Embryonic facial prominence (tissue), 1 donor: ENCODE measurements around the gene PDE4D.

ENCODE experiments used
- DNase-seq: peaks from one replicate; pipeline ENCODE4 v3.0.0-alpha.2; 2016; ENCODE audit errors: extremely low spot score

Gene PDE4D

DNA sequence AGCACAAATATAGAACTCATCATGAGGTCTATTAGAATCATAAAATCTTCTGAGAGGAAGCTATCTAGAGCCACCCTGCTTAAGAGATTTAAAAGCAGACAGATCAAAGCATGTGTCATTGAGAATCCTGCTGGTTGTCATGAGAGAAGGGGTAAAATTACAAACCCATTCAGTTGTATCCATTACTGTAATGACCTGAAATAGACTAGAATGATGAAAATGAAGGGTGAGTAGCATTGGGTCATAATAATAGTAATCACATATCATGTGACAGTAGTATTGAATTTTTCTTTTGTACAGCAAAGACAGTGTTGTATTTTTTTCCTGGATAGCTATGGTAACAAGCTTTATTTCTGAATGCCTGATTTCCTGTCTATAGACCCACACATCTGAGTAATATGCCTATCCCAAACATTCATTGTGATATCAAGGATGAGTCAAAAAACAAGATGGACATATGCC is 149.0 kb downstream of the PDE4D start:
- no peak for DNase-seq

DNA sequence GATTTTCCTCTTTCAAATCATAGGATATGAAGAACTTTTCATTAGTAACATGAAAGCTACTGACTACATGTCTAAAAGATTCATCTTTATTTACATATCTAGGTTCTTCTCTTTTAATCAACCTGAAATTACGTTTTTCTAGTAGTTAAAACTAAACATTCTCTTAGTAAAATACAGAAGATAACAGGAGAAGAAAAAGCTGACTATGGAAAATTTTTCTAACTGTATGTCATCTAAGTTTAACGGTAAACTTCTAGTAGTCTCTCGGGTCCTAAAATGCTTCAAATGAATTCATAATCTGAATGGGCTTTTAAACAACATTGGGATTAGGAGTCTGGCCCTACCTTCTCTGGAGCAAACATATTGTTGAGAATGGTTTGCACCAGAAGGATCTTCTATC is 151.9 kb downstream of the PDE4D start:
- no peak for DNase-seq

DNA sequence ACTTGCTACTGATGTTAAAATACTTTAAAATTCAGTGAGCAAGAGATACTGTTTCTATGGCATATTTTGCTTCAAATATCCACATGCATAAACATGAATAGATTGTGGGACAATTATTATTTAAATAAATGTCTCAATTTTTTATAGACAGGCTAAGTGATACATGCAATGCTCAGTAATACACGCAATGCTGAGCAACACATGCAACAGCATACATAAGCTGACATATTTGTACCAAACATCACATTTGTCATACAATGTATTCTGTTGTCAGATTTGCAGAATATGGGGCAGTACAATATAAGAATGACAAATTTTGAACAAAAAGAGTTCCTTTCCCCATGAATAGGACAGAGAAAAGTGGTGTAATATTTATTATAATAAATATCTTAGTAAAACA is 155.5 kb downstream of the PDE4D start:
- DNase-seq, result no peak

DNA sequence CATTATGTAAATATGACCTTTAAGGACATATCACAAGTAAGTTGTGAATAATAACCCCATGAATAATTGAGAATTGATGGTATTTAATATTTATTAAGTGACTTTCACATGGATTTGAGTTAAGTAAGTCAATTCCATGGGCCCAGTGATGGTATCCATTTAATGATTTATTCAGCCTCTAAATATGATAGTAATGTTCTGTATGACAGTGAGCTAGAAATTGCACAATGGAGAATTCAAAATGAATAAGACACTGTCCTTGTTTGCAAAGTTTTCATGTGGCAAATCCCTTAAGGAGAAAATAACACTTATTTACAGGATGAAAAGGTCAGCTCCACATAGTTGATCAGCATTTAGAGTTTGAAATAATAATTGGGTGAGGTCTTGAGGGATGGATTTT is 160.7 kb downstream of the PDE4D start:
- DNase-seq, result no peak

DNA sequence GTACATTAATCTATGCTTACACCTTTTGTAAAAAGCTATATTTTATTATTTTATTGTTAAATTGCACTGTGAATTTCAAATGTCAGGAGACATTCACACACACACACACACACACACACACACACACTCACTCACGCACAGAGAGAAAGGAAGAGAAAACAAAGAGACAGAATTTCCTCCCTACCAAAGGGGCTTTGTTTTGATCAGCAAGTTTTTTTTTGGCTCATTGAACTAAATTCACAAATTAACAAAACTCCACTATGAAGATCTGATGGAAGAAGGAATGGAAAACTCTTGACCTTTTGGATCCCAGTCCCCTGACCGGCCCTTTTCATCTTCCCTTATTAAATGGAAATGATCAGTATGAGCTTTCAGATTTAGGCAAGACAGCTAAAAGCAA is 161.2 kb downstream of the PDE4D start:
- DNase-seq, result no peak

DNA sequence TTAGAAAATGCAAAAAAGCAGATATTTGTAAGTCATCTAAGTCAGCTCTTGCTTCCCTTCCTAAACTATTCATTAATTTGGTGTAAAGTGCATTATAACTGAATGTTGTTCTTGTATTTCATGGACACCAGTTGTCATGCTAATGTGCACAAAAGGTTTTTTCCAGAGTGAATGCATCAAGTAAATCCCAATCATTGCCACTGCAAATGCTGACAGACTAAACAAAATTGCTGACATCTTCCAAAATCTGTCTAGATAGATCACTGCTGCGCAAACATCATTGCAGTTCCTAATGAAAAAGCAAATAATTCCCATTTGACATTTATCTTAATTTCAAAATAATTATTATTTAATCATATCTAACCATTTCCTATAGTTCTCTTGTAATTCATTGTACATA is 161.7 kb downstream of the PDE4D start:
- no peak for DNase-seq

DNA sequence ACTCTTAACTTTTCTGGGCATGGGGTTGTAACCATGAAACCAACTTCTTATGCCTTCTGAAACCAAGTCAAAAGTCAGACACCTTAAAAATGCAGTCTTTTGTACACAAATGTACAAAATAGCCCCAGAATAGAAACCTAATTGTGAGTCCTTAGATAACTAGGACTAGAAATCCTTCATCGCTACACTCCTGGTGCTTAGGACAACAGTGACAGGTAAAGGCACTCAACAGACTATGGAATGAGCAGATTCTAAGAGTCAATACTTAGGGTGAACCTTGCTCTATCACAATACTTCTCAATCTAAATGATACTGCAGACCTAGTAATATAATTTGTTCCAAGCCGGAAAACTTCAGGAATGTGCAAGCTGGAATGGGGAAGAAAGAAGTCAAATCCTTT is 163.7 kb downstream of the PDE4D start:
- no peak for DNase-seq

DNA sequence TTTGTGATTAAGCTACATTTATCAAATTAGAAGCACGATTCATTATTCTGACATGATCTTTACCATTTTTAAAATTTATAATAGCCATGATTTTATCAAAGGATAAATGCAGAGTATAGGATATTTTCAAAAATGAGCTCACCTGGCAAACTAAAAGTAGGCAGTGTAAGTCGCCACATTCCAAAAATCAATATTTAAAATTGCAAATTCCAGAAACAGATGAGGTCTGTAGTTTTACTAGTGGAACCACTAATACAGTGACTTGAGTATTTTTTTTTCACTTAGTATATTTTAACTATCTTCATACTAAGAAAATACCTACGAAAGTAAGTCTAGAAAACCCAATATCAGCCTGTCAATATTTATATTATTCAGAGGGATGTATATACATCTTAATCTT is 164.2 kb downstream of the PDE4D start:
- no peak for DNase-seq

DNA sequence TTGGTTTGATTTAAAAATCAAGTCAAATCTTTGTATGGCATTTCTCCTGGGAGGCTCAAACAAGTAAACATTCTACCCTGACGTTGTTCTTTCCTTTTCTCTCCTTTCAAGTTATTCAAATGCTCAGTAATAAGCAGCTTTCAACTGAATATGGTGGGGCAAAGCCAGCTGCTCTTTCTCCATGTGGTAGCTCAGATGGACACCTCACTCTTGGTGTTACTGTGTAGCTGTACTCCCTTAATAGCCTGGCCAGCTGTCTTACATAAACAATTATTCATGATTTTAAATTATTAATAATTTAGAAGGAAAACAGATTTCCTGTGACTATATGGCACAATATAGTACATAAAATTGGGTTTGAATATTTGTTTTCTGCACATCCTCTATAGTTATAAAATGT is 165.2 kb downstream of the PDE4D start:
- DNase-seq, result no peak

DNA sequence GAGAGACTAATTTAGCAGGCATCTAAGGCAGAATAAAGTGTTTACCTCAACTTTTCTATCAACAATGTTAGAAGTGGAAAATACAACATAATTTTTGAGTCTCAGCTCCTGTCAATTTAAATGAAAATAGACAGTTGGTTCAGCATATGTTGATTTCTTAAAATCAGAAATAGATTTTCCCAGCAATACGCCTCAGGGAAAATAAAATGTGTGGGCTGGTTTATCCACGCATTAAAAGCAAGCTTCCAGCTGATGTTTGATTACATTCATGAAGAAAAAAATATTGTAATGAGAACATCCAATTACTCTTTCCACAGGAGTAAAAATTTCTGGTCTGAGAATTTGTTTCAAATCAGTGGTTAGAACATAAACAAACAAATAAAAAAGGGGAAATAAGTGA is 166.3 kb downstream of the PDE4D start:
- DNase-seq, result no peak

DNA sequence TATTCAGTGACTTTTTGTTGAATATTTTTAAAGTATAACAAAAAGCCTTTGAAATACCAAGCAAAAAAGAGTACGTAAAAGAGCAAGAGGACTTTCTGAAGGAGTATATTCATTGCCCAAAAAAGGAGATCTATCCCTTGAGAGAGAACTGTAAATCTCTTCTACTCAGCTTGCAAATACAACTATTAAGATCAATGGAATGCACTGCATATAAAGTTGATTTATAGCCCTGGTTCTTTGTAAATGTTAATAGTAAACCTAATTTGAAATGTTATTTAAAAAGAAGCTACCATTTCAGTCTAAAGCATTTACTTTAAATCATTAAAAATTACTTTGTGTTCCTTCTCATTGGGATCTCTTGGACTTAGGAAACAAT is 168.1 kb downstream of the PDE4D start:
- DNase-seq, result no peak

DNA sequence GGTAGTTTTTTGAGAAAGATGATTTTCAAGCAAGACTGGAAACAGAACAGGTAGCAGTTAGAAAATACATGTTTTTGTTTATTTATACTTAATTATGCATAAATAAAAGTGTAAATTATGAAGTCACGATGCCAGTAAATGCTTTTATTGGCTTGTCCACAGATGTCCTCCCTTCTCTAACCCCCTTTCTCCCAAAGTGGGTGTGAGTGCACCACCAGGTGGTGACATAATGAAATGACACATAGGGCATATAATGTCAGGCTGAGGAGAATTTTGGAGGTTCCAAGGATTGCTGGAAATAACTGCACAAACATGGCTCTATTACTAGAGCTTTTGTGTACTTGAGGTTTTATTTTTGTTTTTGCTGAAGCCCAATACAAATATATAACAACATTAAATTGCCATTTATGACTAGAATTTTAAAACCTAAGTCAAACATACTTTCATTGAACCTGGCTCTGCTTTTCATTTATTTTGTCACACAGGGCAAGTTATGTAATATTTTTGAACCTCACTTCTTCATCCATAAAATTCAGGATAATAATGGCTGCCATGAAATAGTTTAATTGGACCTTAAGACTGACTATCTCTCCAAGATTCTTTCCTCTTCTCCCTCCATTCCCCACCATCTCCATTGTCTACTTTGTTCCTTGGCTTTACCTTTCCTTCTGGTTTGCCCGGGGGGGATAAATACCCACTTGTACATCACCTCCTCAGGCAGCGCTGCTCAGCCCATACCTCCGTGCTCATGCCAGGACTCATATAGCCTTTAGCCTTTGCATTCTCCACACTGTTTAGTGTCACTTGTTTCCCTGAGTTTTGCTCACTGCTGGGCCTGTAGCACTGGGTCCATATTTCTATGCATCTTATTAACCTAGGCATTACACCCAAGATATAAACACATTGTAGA is 168.8 kb downstream of the PDE4D start:
- DNase-seq, result no peak

DNA sequence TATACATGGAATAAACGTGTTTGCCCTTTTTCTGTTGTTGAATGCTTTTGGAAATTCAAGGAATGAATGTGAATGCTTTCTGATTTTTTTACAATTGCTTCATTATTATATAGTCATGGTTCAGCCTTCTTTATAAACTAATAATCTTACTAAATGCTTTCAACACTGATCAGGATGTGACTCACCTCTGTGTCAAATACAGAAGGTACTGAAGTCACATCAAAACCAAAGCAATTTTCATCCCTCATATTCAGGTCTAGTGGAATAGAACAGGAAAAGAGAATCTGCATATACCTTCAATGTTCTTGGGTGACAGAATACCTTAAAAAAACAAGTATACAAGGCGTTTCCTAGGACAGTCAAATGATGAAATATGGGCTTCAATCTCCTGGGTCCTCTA is 170.7 kb downstream of the PDE4D start:
- DNase-seq, result no peak

DNA sequence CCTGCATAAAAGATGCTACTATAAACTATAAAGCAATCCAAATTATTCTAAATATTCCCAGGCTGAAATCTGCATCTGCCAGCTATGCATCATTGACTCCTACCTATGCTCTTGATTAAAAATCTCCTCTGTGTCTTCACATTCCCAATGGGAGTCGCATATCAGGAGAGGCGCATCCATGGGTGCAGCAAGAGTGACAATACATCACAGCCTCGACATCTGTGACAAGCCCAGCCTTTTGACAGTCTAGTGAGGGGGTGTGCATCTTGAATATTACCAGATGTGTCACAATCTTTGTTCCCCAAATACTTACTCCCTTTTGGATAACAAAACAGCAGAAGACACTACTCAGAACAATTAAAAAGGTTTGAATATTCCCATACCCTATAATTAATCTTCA is 171.8 kb downstream of the PDE4D start:
- no peak for DNase-seq

DNA sequence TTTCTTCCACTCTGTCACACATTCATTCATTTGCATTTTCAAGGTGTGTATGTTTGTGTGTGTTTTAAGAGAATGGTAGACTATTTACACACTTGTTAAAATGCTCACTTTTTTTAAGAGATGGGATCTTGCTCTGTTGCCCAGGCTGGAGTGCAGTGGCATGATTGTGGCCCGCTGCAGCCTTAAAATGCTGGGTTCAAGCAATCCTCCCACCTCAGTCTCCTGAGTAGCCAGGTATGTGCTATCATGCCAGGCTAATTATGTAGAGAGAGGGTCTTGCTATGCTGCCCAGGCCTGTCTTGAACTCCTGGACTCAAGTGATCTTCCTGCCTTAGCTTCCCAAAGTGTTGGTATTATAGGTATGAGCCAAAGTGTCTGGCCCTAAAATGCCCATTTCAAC is 173.5 kb downstream of the PDE4D start:
- DNase-seq, result no peak

DNA sequence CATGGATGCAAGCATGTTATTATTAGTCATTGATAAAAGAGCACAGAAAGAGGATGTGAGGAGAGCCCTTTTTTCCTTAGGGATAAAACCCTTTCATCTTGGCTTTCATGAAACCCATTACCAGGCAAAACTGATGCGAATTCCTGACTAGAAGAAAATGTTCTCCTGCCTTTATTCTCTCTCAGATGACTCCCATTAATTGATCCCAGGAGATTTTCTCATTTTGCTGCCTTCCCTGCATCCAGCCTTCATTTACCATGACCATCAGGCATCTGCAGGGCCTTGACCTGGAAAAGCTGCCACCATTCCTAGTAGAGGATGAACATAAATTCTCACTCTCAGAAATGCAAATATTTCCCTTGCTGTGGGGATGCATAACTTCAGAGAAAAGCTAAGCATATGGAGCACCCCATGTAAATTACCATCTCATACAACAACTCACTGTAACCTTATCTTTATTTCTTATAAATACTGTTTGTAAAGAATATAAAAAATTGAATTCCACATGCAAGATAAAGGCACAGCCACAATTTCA is 176.5 kb downstream of the PDE4D start:
- DNase-seq, result no peak

DNA sequence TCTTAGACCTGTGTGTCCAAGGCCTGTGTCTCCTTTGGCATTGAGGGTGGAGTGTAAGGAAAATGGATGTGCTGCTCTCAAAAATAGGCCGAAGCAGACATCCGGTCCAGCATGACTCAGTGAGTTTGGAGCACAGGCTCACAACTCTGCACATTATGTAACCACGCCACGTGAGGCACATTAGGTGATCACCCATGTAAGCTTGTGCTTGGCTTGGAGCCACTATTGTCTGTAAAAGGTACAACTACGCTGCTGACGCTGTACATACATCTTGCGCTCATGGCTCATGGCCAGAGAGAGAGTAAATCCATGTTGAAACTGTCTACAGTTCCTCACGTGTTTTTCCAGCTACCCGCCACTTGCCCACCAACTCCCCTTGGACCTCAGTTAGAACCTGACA is 177.5 kb downstream of the PDE4D start:
- no peak for DNase-seq

DNA sequence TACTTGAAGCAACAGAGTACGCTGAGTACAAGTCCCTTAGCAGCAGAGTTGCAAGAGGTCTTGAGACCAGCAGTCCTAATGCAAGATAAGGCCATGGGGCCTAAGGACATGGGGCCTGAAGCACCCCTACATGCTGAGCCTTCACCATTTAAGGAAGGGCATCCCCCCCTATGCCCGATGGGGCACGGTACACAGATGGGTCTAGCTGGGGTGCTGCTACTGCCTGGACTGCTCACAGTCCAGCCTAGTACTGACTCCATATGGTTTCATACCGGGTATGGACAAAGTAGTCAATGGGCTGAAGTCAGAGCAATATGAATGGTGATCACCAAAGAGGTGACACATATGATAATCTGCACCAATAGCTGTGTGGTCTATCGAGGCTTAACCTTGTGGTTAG is 178.3 kb downstream of the PDE4D start:
- no peak for DNase-seq

DNA sequence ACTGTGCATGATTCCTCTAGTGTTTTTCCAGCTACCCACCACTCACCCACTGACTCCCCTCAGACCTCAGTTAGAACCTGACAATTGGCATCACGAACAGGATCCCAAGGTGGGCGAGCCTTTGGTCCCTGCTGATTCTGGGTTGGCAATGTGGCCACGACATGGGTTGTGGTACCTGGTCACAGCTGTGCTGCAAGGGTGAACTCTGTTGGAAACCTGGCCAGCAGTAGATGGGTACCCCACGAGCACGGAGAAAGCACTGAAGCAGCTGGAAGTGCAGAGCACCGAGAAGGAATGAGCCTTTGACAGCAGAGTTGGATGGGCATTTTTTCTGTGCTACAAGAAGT is 180.1 kb downstream of the PDE4D start:
- no peak for DNase-seq

DNA sequence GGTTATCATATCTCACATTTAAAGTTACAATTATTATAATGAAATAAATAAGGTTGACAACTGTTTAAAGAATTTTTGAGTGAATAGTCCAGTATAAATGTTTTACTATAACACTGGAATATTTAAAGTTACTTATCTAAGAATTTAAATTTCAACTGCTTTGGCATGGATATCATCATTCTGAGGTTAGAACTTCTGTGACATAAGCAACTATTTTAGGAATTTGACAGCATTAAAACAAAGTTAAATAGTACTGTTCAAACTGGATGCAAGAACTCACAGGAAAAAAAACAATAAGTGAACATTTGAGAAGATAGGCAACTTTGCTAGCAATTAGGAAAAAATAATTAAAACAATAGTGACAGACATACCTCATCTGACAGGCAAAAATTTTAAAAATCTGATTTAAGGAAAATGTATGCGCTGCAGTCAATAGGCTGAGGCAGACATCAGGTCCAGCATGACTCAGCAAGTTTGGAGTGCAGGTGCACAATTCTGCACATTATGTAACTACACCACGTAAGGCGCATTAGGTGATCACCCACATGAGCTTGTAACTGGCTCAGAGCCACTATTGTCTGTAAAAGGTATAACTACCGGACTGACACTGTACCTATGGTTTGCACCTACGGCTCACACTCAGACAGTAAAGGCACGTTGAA is 180.6 kb downstream of the PDE4D start:
- no peak for DNase-seq

DNA sequence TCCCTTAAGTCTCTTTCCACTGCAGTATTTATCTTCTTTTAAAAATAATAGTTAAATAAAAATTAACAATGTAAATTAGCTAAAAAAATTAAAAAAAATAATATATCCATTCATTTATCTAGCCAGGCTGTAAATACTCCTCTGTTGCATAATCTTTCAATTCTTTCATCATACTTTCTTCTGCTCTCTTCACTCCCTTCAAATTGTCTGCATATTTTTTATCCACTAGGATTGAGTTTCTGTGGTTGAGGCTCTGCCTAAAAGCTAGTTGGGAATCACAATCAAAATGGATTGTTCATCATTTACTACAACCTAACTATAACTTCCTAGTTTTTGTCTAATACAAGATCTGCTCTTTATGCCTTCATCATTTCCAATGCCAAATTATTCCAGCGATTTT is 182.2 kb downstream of the PDE4D start:
- DNase-seq, result no peak

DNA sequence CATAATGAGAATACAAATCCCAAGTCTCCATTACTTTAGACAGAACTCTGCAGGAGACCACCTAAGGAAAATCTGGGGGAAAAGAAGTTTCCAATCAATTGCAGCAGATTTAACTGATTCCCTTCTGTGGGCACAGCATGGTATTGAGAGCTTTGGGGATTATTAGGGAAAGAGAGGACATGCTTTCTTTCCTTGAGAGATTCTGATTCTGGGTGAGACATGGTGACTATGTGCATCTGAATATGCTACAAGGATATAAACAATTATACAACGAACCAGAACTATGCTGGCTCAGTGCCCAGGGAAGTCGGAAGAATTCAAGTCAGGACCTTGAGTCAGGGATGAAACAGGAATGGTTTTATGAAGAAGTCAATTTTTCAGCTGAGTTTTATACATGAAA is 183.7 kb downstream of the PDE4D start:
- no peak for DNase-seq

DNA sequence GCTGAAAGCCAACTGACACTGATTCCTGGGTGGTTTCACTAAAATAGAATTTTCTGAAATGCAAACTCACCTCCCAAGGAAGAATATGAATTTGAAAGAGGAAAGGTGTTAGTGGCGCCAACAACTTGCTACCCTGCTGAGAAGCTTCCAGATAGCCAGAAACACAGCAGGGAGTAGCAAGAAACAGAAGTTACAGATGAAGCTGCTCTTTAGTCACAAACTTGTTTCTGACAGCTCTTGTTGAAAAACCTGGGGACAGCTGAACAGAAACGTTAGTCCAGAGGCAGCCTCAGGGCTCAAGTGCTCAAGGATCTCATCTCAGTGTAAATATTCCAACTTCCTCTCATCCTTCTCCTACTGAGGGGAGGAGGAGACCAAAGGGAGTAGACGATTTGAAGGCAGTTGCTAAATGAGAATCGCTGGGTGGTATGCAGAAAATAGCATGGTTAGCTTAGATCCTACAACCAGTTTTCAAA is 184.1 kb downstream of the PDE4D start:
- DNase-seq, result no peak
